A549 (cell line): ENCODE data around the gene FAM53B.

Experiments
- CBX8 ChIP-seq: fragments of 200-600 bp; sonication (generic); IDR thresholded peaks from 2 replicates; pipeline ENCODE4 v1.6.1; 2016
- CTCF ChIP-seq: fragments of >200 bp; sonication (Bioruptor Twin); formaldehyde crosslinking; IDR thresholded peaks from 3 replicates; pipeline ENCODE4 v1.5.1; 2016
- ESRRA ChIP-seq: fragments of 150-350 bp; IDR thresholded peaks from 2 replicates; pipeline ENCODE4 v1.6.1; 2014; ENCODE audit warnings: mild to moderate bottlenecking, low read length, borderline replicate concordance
- JUN ChIP-seq, 2 experiments: fragments of >200 bp; sonication (Bioruptor Twin); formaldehyde crosslinking; IDR thresholded peaks; 2 replicates in 1 of 2; 3 replicates in 1 of 2; pipeline ENCODE4 v1.6.1; 2016 to 2017
- MAX ChIP-seq: IDR thresholded peaks from 2 replicates; pipeline ENCODE4 v1.6.1; 2012
- MYC ChIP-seq: IDR thresholded peaks from 2 replicates; pipeline ENCODE4 v1.6.1; 2012; ENCODE audit warnings: mild to moderate bottlenecking, inconsistent platforms, low read length, improper control_type of control experiment, borderline replicate concordance
- POLR2A ChIP-seq: IDR thresholded peaks from 2 replicates; pipeline ENCODE4 v1.6.1; 2012; ENCODE audit warnings: mild to moderate bottlenecking, low read length
- RAD21 ChIP-seq, 2 experiments: fragments of >200 bp in 1 of 2; sonication (Bioruptor Twin) in 1 of 2; formaldehyde crosslinking in 1 of 2; IDR thresholded peaks in 1 of 2; conservative IDR thresholded peaks in 1 of 2; 2 replicates in 1 of 2; 3 replicates in 1 of 2; pipeline ENCODE4 v1.6.1; 2012 to 2018; ENCODE audit warnings: inconsistent platforms in 1 of 2
- REST ChIP-seq: fragments of 200-600 bp; sonication (generic); IDR thresholded peaks from 2 replicates; pipeline ENCODE4 v1.6.1; 2016; ENCODE audit warnings: antibody characterized with exemption, mild to moderate bottlenecking, moderate library complexity
- RFX5 ChIP-seq: fragments of 450-650 bp; IDR thresholded peaks from 2 replicates; pipeline ENCODE4 v1.7.1; 2014; ENCODE audit warnings: antibody characterized with exemption, mild to moderate bottlenecking, moderate library complexity

GRCh38 chr10:124748953-124749645 is 4.9 kb upstream of the FAM53B start:
- TF ChIP-seq CTCF = no peak
- TF ChIP-seq RFX5 = no peak
- no peak for TF ChIP-seq JUN (IDR thresholded peaks at IDR 0.05)
- no peak for TF ChIP-seq CBX8
- no peak for TF ChIP-seq REST
- no peak for TF ChIP-seq MYC
- no peak for TF ChIP-seq POLR2A
- no peak for TF ChIP-seq ESRRA
- TF ChIP-seq RAD21 (conservative IDR thresholded peaks at IDR 0.05 in 1 of 2, IDR thresholded peaks at IDR 0.05 in 1 of 2) = no peak
- TF ChIP-seq MAX = no peak
